Measurements from ENCODE around the gene ANKRD10.
A peak's percentile ranks its signal among the peaks of the same experiment; 100 is the strongest.

The ANKRD10 gene

DNA sequence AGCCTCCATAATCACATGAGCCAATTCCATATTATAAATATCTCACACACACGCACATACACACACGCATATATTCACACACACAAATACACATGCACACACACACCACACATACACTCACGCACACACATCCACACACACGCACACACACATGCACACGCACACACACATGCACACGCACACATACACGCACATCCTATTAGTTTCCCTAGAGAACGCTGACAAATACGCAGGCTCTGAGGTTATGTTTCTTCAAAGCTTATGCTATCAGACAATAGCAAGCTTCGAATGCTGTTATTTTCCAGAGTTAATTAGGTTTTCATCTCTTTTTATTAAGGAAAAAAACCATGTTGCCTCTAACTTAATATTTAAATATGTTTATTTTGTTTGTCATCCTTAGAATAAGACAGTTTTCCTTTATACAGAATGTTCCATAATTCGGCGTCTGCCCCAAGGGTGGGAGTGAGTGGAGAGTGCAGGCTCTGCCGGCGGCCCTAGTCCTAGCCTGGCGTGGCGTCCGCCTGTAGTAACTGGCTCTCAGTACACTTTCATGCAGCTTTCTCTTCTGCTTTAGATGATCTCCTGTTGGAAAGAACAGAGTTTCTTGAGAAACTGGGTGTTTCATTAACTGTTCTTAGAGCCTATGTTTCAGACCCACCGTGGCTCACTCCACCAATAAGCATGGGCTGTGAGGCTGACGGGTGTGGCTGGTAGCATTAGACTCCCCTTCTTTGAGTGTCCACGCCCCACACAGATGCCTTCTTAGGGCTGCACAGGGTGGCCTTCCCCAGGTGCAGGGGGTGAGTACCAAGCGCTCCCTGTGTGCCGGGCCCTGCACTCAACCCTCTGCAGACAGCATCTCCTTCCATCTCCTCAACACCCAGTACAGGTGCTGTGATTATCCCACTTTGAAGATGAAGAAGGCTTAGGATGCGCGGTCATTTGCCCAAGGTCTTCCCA, 30.4 kb upstream of the ANKRD10 start:
- DNase-seq, result no peak

DNA sequence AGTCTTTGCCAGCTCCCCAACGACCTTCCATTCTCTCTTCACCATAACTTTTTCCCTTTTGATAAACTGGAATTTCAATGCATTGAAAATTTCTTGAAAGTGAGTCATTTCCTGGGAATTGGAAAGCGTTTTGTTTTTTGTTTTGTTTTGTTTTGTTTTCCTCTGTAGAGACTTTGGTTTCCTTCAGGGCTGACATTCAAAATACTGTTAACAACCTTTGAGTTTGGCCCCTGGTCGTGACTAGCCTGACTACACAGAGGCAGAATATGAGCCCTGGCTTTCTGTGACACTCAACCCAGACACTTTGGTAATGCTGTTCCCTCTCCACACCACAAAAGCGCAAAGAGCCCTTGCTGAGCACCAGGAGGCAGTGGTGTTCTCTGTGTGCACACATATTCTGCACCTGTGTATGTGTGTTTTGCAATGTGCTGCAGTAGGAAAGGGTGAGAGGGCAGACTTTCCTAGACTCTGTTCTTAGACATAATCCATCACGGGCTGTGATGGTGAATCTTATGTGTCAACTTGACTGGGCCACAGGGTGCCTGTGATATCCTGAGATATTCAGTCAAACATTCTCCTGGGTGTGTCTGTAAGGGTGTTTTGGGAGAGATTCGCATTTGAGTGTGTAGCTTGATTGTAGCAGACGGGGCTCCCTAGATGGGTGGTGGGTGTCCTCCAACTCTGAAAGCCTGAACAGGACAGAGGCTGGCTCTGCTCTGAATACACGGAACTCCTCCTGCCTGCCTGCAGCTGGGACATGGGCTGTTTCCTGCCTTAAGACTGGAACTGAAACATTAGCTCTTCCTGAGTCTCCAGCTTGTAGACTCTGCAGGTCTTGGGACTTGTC, 29.5 kb upstream of the ANKRD10 start:
- peak; percentile 23 for DNase-seq

DNA sequence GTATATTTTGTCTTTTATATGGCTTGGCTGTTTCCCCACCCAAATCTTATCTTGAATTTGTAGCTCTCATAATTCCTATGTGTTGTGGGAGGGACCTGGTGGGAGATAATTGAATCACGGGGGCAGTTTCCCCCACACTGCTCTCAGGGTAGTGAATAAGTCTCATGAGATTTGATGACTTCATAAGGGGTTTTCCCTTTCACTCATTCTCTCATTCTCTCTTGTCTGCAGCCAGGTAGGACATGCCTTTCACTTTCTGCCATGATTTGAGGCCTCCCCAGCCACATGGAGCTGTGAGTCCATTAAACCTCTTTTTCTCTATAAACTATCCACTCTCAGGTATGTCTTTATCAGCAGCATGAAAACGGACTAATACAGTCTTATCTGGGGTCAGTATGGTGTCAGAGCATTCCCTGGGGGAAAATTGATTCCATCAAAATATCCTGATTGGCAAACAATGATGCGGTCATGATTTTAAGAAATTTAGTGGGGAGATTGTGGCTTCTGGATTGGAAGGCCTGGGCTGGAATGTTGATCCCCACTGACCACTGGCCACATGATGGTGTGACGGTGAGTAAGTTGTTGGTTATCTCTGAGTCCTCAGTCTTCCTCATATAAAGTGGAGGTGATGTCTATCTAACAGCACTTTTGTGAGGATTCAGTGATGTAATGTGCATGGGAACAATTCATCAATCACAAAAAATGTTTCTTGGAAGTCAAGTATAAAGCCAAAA, 27.5 kb upstream of the ANKRD10 start:
- DNase-seq, result no peak

GRCh38 chr13:110938662-110939421, 24.0 kb upstream of the ANKRD10 start:
- no peak for DNase-seq

GRCh38 chr13:110937511-110938285, 22.8 kb upstream of the ANKRD10 start:
- no peak for DNase-seq

GRCh38 chr13:110936519-110936918, 21.6 kb upstream of the ANKRD10 start:
- no peak for DNase-seq

GRCh38 chr13:110932588-110932987, 17.7 kb upstream of the ANKRD10 start:
- no peak for DNase-seq

DNA sequence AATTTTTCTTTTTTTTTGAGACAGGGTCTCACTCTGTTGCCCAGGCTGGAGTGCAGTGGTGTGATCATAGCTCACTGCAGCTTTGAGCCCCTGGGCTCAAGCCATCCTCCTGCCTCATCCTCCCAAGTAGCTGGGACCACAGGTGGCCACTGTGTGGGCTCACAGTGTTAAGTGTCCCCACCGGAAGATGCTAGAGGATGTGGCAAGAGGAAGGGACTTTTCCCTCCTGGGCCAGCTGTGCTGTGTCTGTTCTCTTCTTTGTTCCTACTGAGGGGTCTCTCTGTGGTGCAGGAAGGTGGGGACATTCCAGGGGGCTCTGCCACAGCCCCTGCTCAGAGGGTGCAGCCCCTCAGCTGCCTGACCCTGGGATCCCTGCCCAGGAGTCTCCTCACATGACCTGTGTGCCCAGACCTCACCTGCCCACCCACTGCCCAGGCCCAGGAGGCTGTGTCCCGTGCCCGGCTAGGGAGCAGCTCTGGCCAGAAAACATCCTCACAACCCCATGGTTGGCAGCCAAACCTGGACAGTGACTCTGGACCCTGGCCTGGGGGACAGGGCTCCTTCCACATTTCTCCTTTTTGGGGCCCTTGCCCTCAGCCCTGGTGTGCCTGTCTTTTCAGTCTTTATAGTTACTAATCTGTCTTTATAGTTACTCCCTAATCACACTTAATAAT, 14.4 kb upstream of the ANKRD10 start:
- no peak for DNase-seq

DNA sequence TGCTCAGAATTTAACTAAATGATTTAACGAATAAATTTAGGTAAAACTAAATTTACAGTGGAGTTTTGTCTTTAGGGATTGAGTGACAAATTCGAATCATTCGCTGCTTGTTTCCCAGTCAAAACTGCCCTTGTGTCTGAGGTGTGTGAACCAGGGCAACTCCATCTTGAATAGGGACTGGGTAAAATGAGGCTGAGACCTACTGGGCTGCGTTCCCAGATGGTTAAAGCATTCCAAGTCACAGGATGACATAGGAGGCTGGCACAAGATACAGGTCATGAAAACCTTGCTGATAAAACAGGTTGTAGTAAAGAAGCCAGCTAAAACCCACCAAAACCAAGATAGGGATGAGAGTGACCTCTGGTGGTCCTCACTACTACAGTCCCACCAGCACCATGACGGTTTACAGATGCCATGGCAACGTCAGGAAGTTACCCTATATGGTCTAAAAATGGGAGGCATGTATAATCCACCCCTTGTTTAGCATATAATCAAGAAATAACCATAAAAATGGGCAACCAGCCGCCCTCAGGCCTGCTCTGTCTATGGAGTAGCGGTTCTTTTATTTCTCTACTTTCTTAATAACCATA, 10.2 kb upstream of the ANKRD10 start:
- no peak for DNase-seq

DNA sequence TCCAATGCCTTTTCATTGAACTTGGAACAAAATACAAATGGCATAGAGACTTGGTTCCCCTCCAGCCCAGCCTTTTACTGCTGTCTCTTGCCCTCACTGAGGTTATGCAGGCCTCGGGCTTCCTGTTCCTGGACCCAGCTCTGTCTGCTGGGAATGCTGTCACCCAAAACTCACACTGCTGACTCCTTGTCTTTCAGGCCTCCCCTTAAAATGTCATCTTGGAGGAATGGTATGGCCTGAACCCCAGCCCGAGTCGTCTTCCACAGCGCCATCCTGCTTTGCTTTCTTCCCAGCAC, 9.7 kb upstream of the ANKRD10 start:
- DNase-seq, result no peak

DNA sequence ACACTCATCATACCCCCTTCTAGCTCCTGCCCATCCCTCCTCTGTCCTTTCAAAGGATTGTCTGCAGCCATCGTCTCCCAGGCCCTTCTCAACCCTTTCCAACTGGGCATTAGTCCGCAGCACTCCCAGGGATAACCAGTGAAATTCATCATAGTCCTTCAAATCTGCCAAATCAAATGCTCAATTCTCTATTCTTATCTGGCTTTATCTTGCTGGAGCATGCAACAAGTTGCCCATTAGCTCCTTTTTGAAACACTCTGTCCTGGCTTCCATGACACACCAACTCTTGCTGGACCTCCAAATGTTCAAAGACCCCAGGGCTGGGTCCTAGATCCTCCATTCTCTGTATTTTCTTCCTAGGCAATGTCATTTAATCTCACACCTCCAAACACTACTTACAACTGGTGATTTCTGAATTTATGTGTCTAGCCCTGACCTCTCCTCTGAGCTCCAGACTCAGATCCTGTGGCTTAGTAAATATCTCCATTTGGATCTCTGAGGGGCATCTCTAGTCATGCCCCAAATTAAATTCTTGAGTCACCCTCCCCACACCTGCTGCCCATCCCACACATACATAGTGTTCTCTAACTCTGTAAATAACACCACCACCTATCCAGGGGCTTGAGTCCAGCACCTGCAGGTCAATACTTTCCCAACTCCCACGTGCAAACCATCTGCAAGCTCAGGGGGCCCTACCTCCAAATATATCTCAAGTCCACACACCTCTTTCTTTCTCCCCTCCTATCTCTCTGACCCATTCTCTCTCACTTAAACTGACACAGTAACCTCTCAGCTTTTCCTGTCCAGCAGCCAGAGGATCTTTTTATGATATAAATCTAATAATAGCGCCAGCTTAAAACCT, 9.1 kb upstream of the ANKRD10 start:
- no peak for DNase-seq

DNA sequence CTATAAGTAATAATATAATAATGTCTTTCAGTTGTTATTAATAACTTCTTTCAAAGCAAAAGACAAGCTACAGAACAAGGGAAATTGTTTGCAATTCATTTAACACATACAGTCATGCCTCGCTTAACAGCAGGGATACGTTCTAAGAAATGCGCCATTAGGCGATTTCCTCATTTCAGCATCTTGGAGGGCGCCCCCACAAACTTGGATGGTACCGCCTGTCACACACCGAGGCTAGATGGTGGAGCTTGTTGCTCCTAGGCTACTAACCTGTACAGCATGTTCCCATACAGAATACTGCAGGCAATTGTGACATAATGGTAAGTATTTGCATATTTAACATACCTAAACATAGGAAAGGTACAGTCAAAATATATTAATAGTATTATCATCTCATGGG, 8.2 kb upstream of the ANKRD10 start:
- no peak for DNase-seq

- DNase-seq, result no peak
Measured at GRCh38 chr13:110922506-110922905, 7.6 kb upstream of the ANKRD10 start.

GRCh38 chr13:110921695-110922094, 6.8 kb upstream of the ANKRD10 start:
- DNase-seq, result no peak

- DNase-seq, result no peak
Measured at GRCh38 chr13:110921209-110921608, 6.3 kb upstream of the ANKRD10 start.

DNA sequence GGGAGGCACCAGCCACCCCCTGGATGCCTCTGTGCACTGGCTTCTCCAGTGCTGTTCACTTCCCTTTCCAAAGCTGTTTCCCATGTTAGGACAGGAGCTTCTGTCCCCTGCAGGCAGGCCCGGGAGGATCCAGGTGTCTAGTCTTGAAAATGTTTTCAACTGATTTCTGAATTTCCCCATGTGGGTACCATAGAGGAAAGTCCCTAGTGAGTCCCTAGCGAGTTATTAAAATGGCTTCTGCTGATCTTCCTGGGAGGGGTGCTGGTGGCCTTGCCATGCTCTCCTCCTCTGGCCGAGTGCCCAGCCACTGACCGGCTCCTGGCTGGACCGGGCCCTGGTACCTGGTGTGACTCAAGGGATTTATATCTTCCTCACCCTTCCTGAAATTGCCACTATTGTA, 5.2 kb upstream of the ANKRD10 start:
- DNase-seq, result no peak

- peak; percentile 66 for DNase-seq
Measured at GRCh38 chr13:110916301-110917142, 1.7 kb upstream of the ANKRD10 start.

- DNase-seq, result no peak
Measured at GRCh38 chr13:110915874-110916206, 971 bp upstream of the ANKRD10 start.

Data from NCI-H2029 (cell line).